NAMALWA (cell line): ENCODE data around the gene SLC35E1.
"Not testable (repeated sequence)": the region's sequence is repeated elsewhere in the genome, so short reads cannot be mapped to it uniquely, and the experiment has no call there.

Experiments used
- DNase-seq: peaks from one replicate; pipeline ENCODE4 v3.0.0-alpha.2; 2015; ENCODE audit warnings: low spot score

Gene SLC35E1

DNA sequence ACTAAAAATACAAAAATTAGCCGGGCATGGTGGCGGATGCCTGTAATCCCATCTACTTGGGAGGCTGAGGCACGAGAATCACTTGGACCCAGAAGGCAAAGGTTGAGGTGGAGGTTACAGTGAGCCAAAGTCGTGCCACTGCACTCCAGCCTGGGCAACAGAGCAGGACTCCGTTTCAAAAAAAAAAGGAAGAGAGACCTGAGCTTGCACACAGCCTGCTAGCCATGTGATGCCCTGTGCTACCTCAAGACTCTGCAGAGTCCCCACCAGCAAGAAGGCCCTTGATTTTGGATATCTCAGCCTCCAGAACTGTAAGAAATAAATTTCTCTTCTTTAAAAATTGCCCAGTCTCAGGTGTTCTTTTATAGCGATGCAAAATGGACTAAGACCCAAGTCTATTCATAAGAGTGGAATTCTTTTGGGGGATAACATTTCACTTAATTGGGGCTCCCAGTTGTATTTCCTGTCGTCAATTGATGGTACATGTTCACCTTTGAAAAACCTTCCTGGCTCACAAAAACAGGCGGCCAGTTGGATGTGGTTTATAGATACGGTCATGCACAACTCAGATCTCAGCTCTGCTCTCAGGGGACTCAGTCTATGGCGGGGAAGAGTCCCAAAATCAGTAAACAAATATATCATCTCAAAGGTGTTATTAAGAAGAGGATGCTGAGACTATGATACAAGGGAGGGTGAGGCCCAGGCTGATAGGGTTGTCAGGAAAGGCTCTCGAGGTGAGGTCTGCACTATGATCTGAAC, 27.6 kb downstream of the SLC35E1 start:
- peak; percentile 55 for DNase-seq

- not testable (repeated sequence) for DNase-seq
These were observed 28.5 kb downstream of the SLC35E1 start for GRCh38 chr19:16543734-16544133.

- DNase-seq = peak; percentile 50
These were observed 29.2 kb downstream of the SLC35E1 start for GRCh38 chr19:16542910-16543472.

- DNase-seq = peak; percentile 96
These were observed 29.9 kb downstream of the SLC35E1 start, which contains the start of gene CHERP for GRCh38 chr19:16542045-16542909. Gene CHERP (minus strand): TSS chr19:16542437. CDS start chr19:16542378, 59 bp downstream.

- DNase-seq = peak; percentile 51
These were observed 30.6 kb downstream of the SLC35E1 start for GRCh38 chr19:16541526-16542044.

DNA sequence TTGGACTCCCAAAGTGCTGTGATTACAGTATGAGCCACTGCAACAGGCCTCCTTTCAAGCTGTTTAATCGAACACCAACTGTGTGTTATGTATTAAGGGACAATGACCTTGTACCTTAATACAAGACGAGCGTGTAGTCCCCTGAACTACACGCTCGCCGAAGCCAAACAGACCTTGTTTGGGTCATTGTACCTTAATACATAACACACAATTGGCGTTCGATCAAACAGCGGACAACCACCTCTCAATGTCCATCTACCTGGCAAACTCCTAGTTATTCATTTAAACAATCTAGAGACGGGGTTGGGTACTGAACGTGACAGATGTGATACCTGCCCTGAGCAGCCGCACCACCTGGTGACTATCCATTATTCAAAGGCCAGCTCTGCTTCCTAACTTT, 31.3 kb downstream of the SLC35E1 start:
- DNase-seq = no peak

GRCh38 chr19:16537111-16537510, 35.1 kb downstream of the SLC35E1 start:
- no peak for DNase-seq

- DNase-seq = no peak
These were observed 36.1 kb downstream of the SLC35E1 start for GRCh38 chr19:16536130-16536529.

- DNase-seq = no peak
These were observed 36.8 kb downstream of the SLC35E1 start for GRCh38 chr19:16535381-16535780.

DNA sequence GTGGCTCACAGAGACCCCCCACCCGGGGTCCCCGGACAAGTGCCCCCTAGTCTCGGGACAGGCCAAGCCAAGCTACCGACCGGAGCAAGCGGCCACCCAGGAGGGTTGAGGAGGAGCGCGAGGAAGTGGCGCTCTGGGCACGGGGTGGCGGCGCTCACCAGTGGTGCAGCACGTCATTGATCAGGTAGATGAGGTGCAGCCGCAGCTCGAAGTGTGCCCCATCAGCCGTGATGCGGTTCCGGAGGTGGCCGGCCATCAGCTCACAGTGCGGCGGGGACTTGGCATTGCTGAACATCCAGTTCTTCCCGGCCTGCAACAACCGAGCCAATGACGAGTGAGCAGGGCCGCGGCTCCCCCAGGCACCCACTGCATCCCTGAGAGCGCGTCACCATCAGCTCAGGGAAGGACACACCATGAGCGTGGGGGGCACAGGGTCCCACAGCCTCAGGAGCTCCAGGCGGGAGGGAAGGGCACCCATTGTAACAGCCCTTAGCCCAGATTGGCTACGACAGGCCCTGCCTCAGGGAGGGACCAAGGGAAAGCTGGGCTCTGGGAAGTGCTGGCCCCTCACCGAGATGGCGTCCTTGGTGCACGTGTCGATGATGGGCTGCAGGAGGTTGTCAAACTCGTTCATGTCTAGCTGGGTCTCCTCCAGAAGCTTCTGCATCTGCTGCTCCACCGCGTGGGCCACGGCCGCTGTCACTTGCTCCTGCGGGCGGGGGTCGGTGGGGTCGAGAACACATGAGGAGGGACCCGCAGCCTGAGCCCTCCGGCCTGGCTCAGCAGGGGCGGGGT, 39.6 kb downstream of the SLC35E1 start:
- no peak for DNase-seq

- DNase-seq = no peak
These were observed 40.9 kb downstream of the SLC35E1 start for GRCh38 chr19:16531380-16531669.

GRCh38 chr19:16530540-16531379, 41.5 kb downstream of the SLC35E1 start:
- no peak for DNase-seq

GRCh38 chr19:16529466-16530144, 42.6 kb downstream of the SLC35E1 start:
- no peak for DNase-seq

DNA sequence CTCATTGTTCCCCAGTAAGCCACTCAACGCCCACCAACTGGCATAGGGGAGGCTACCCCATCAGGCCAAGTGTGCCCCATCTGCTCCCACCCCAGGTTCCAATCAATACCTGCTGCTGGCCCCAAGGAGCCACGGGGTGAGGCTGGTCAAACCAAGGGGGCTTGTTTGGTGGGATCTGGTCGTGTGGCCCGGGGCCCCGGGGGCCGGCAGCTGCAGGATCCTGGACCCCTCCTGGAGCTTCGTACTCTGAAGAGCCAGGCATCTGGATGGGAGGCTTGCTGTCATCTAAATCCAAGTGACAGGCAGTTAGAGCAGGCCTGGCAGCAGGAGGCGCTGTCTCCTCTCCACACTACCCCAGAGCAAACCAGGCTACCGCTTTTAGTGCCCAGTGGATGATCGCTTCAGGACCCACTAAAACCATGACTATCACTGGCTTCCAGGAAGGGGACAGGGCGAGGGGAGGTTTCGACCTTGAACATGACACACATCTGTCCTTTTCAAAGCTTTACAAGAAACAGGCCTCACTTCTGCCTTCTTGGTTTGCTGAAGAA, 44.2 kb downstream of the SLC35E1 start:
- DNase-seq = peak; percentile 63

GRCh38 chr19:16527334-16527935, 44.8 kb downstream of the SLC35E1 start:
- no peak for DNase-seq

GRCh38 chr19:16525751-16526481, 46.3 kb downstream of the SLC35E1 start:
- DNase-seq = no peak

DNA sequence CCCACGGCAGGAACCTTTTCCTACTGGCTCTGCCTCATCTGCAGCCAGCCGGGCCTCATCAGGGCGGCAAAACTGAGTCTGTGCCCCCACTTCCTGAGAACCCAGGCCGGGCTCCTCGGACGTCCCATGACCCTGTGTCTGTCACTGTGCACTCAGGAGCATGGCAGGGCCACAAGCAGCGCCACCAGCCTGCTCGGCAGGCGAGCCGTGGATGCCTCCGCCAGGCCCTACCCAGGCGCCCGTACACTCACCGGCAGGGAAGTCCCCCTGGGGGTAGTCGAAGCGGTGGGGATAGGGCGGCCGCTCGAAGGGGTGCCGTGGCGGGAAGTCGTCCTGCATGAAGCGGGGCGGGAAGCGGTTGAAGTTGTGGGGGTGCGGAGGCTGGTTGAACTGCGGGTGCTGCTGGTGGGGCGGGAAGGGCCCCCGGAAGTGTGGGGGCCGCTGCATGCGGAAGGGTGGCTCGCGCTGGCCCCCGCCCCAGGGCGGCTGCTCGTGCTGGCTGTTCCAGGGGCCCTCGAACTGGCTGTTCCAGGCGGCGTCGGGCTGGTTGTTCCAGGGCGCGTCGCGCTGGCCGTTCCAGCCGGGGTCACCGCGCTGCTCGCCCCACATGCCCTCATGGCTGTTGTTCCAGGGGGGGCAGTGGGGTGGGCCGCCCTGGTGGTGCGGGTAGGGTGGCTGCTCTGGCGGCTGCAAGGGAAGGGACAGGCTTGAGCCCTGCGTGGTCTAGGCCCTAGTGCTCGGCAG, 47.1 kb downstream of the SLC35E1 start:
- DNase-seq = no peak
